Muscle layer of duodenum (tissue), 2 donors: ENCODE results near the gene DUSP22.

Source experiments
- H3K27ac ChIP-seq: one replicate; pipeline ENCODE4 v1.7.0; 2013; ENCODE audit warnings: mild to moderate bottlenecking, low read length
- H3K27me3 ChIP-seq: one replicate; pipeline ENCODE4 v1.7.0; 2013; ENCODE audit warnings: low read depth, mild to moderate bottlenecking, control low read depth, low read length
- H3K36me3 ChIP-seq, 2 donors: one replicate each; pipeline ENCODE4 v1.7.0; 2013; ENCODE audit warnings: low read length in 2 of 2, control low read depth in 1 of 2, mild to moderate bottlenecking in 1 of 2; ENCODE audit not compliant: insufficient read depth in 2 of 2, control insufficient read depth in 1 of 2
- H3K4me1 ChIP-seq, 2 donors: one replicate each; pipeline ENCODE4 v1.7.0; 2013; ENCODE audit warnings: low read length in 2 of 2, mild to moderate bottlenecking in 2 of 2, control low read depth in 1 of 2, moderate library complexity in 1 of 2; ENCODE audit not compliant: insufficient read depth in 2 of 2, control insufficient read depth in 1 of 2
- H3K4me3 ChIP-seq, 2 donors: one replicate each; pipeline ENCODE4 v1.7.0; 2013; ENCODE audit warnings: low read length in 2 of 2, low read depth in 1 of 2, mild to moderate bottlenecking in 1 of 2
- H3K9me3 ChIP-seq, 2 donors: one replicate each; pipeline ENCODE4 v1.7.0; 2013; ENCODE audit warnings: low read length in 2 of 2, control low read depth in 1 of 2, mild to moderate bottlenecking in 1 of 2; ENCODE audit not compliant: control insufficient read depth in 1 of 2
- donor health status: healthy.

The DUSP22 gene

DNA sequence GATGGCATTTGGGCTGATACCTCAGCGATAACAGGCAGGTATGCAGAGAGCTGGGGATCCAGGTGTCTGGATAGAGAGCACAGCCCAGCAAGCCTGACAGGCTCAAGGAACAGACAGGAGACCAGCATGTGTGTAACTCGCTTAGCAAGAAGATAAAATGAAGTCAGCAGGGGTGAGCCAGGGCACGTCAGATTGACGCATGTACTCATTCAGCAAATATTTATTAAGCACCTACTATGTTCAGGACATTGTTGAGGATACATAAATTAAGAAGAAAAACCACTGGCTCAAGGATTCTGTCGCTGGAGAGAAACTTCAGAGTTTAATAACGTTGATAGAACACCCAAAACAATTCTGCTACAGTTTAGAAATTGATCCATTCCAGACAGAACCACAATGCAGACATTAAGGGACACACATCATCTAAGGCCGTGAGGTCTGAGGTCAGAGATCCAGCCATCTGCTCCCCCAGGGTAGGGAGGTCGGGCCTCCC, 1.0 kb upstream of the DUSP22 start:
- Histone ChIP-seq H3K27me3 (no peaks in the 10 kb centered on the region), H3K4me3 (peak overlapping the region; percentile 65 to 83), H3K27ac (peak overlapping the region; percentile 97), H3K36me3 (no peaks in the 10 kb centered on the region), H3K9me3 (no peaks in the 10 kb centered on the region), H3K4me1 (peaks cover 6 to 11% of the 10 kb centered on the region in 2 donors)

- Histone ChIP-seq H3K9me3 (no peaks in the 10 kb centered on the region), H3K36me3 (no peaks in the 10 kb centered on the region), H3K27me3 (no peaks in the 10 kb centered on the region), H3K4me3 (peak overlapping the region; percentile 65 to 96), H3K4me1 (peaks cover 18% of the 10 kb centered on the region in 2 donors), H3K27ac (peak overlapping the region; percentile 95)
Observed at GRCh38 chr6:292506-293192, 362 bp downstream of the DUSP22 start.

- Histone ChIP-seq H3K36me3 (no peaks in the 10 kb centered on the region), H3K9me3 (no peaks in the 10 kb centered on the region), H3K4me1 (peaks cover 24 to 26% of the 10 kb centered on the region in 2 donors), H3K27ac (peak overlapping the region; percentile 95), H3K27me3 (no peaks in the 10 kb centered on the region), H3K4me3 (peak overlapping the region; percentile 65 to 96)
Observed at GRCh38 chr6:293193-294174, 1.2 kb downstream of the DUSP22 start.

DNA sequence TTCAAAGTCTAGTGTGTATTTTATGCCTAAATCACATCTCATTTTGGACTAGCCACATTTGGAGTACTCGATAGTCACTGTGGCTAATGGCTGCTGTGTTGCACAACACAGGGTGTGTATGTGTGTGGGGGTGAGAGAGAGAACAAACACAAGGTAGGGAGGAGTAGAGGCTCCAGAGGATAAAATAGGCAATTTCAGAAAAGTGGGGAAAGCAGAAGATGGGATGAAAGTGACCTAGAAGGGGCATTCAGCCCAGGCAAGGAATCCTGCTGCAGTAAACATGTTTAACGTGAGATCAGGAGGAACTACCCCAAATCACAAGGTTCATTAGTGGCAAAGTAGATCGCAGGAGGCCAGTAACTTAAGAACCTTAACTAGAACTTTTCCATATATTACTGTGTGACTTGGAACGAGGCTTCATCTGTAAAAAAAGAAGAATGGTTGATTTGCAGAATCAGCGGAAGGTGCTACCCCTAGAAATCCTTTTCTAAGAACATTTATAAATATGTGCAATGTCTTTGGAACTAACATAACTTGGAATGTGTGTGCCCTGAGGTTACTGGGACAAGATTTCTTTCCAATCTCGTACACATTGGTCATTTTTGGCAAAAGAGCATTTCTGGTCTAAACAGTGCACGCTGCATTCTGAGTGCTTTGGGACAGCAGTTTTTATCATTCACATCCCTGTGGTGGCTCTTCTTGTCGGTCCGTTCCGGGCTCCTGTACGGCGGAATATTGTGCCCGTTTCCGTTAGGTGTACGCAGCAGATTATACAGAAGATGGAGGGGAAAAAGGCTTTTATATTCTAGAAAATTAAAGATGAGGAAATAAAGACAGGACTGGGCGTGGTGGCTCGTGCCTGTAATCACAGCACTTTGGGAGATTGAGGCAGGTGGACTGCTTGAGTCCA, 2.6 kb downstream of the DUSP22 start:
- Histone ChIP-seq H3K4me1 (peaks cover 27 to 30% of the 10 kb centered on the region in 2 donors), H3K4me3 (no peak overlapping the region), H3K36me3 (no peaks in the 10 kb centered on the region), H3K27ac (no peak overlapping the region), H3K27me3 (no peaks in the 10 kb centered on the region), H3K9me3 (no peaks in the 10 kb centered on the region)

GRCh38 chr6:296151-297122, 4.2 kb downstream of the DUSP22 start:
- H3K9me3 ChIP-seq = no peaks in the 10 kb centered on the region
- H3K4me3 ChIP-seq = no peak overlapping the region
- H3K36me3 ChIP-seq = no peaks in the 10 kb centered on the region
- H3K27ac ChIP-seq = peak overlapping the region; percentile 54
- peaks cover 27% of the 10 kb centered on the region in 2 donors for H3K4me1 ChIP-seq
- H3K27me3 ChIP-seq = no peaks in the 10 kb centered on the region

GRCh38 chr6:297571-298232, 5.4 kb downstream of the DUSP22 start:
- Histone ChIP-seq H3K4me1 (peaks cover 27% of the 10 kb centered on the region in 2 donors), H3K36me3 (no peaks in the 10 kb centered on the region), H3K4me3 (no peak overlapping the region), H3K27me3 (no peaks in the 10 kb centered on the region), H3K27ac (no peak overlapping the region), H3K9me3 (no peaks in the 10 kb centered on the region)

DNA sequence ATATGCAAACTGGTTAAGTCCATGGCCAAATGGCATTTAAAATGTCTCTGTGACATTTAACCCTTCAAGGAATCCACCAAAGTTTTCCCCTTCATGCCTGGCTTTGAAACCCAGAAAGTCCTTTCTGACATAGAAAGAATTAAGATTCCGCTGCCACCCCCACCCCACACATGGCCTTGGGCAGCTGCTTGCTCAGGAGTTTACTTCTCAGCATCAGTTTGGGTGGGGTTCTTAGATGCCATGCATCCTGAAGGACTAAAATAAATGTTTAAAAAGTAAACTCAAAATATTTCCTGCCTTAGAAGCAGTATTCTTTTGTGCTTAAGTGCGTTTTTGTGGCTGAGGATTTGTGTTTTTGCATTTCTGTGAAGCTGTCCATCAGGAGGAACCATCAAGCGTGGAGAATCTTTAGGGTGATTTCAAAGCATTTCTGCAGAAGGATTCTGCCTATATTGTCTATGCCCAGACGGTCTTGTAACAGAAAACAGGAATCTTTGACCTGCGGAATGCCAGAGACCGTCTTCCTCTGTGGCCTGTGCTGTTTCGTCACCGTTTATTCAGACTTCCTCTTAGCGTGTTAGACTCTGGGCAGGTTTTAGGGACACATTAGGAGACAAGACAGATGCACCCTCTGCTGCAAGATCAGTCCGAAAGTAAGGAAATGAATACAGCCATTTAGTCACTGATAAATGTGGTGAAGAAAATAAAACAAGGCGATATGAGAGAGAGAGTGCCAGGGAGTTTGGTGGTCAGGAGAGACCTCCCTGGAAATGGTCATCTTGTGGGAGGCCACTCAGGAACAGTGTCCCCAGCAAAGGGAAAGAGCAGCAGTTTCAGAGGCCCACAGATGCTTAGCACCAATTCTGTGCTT, 6.2 kb downstream of the DUSP22 start:
- no peak overlapping the region for H3K27ac ChIP-seq
- peaks cover 27% of the 10 kb centered on the region in 2 donors for H3K4me1 ChIP-seq
- no peak overlapping the region for H3K4me3 ChIP-seq
- no peaks in the 10 kb centered on the region for H3K9me3 ChIP-seq
- H3K36me3 ChIP-seq = no peaks in the 10 kb centered on the region
- no peaks in the 10 kb centered on the region for H3K27me3 ChIP-seq

DNA sequence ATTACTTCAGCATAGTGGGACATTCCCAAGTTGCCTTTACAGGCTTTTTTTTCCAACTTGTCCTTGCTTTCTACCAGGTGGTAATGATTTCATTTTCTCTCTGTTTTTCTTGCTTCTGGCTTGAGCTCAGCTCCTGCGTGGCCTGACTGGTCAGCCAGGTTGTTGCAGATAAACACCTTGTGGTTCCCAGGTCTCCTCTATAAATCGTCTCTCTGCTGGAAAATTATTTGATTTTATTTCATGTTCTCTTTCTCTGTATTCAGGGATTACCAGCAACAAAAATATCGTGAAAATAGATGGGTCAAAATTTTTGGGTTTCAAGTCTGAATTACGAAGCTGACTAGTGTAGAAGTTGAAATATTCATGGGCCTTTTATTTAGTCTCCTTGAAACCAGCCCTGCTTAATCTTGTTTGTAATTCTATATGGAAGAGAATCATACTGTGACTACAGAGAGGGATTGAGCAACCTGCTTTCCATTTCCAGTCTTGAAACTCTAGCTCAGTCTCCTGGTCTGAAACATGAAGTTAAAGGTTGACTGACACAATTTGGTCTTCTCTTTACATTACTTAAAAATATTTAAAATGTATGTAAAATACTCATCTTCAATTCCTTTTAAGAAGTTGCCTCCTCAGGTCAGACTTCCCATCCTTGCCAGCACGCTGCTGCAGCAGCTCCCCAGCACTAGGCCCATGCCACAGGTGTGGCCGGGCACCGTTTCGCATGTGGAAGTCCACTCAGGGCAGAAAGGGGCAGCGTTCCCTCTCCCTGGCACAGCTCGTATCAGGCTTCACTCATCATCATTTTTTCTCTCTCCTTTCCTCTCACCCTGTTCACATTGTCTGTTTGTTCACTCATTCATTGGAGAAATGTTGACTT, 7.1 kb downstream of the DUSP22 start:
- no peaks in the 10 kb centered on the region for H3K27me3 ChIP-seq
- H3K27ac ChIP-seq = no peak overlapping the region
- no peaks in the 10 kb centered on the region for H3K9me3 ChIP-seq
- H3K4me3 ChIP-seq = no peak overlapping the region
- H3K36me3 ChIP-seq = no peaks in the 10 kb centered on the region
- peaks cover 20 to 27% of the 10 kb centered on the region in 2 donors for H3K4me1 ChIP-seq
